Activated CD4-positive, alpha-beta T cell treated with anti-CD3 and anti-CD28 coated beads for 48 hours (primary cell): ENCODE measurements around the gene PLCG2.
"Not testable (repeated sequence)": the region's sequence is repeated elsewhere in the genome, so short reads cannot be mapped to it uniquely, and the experiment has no call there.

ENCODE experiments used
- DNase-seq: peaks from one replicate; pipeline ENCODE4 v3.0.0-alpha.2; 2020

PLCG2 gene

DNA sequence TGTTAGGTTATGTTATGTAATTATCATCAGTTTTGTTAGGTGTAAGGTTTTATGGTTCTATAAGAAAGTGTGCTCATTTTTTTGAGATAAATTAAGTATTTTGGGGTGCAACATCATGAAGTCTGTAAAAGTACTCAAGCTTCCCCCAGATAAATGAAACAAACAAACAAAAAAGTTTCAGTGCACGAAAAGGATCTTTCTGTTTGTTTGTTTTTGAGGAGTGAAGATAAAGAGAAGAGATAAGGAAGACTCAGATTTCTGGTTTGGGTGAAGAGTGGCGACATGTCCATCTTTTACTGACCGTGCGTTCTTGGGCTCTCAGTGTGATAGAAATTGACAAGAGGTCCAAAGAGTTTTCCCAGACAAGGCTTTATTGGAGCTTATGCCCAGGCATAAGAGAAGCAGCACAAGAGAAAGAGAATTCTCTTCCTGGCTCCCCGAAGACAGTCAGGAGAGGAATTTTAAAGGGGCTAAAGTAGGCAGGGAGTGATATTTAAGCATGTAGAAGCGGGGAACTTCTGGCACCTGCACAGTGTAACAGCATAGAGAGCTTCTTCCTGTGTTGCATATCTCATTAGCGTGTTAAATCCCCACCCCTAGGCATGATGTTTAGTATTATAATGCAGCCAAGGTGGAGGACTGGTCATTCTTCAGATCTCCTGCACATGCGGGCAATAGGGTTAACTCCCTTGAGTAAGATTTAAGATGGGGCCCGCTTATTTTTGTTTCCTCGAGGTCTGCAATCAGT lies 71.3 kb downstream of the PLCG2 start:
- no peak for DNase-seq

GRCh38 chr16:81852347-81852746 lies 73.3 kb downstream of the PLCG2 start:
- no peak for DNase-seq

DNA sequence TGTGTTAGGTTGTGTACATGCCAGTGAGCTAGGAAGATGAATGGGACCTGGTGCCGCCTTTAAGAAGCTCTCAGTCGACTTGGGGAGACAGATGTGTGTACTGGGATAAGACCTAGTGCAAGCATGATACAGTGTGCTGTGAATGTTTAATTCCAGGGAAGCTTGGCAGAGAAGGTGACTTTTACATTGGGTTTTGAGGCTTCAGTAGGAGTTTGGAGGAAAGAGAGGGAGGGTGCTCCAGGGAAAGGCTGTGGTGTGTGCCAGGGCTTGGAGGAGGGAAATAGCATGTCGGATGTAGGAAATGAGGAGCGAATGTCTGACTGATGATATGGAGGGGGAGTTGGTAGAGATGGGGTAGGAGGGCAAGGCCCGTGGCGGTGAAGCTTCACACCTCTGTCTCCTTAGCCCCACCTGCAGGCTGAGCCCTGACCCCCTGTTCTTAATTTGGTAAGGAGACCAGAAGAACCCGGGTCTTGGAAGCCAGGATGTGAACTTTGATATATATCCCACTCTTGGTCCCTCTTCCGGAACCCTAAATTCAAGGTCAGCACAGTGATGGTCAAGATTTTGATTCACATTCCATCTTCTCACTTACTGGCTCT lies 76.6 kb downstream of the PLCG2 start:
- DNase-seq = no peak

DNA sequence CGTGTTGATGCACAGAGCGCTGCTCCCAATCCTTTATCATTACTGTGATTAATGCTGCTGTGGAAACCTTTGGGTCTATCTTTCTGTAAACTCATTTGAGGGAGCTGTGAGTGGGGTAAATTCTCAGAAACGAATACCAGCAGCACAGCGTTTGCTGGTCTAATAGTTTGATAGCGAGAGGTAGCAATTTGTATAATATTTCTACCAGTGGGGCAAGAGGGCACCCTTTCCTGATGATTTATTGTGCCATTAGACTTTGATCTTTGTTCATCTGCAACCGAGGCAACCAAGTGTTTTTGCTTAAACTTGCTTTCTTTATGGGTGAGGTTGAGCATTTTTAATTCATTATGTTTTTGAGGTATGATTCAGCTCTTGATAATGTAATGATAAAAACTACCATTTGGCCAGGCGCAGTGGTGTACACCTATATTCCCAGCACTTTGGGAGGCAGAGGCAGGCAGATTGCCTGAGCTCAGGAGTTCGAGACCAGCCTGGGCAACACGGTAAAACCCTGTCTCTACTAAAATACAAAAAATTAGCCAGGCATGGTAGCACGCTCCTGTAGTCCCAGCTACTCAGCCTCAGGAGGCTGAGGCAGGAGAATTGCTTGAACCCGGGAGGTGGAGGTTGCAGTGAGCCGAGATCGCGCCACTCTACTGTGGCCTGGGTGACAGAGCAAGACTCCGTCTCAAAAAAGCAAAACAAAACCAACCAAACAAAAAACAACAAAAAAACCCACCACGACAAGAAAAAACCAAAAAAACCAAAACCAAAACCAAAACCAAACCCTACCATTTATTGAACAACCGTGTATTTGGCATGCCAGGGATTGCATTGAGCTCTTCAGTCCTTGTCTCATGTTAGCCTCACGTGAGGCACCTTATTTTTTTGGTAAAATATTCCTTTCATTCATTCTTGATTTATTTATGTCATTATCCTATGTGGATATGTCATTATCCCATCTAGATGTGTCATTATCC lies 81.5 kb downstream of the PLCG2 start:
- DNase-seq = no peak

- no peak for DNase-seq
Measured at GRCh38 chr16:81861503-81861902, 82.4 kb downstream of the PLCG2 start.

- no peak for DNase-seq
Measured at GRCh38 chr16:81861915-81862314, 82.8 kb downstream of the PLCG2 start.

- DNase-seq = no peak
Measured at GRCh38 chr16:81863630-81864352, 84.7 kb downstream of the PLCG2 start.

- DNase-seq = no peak
Measured at GRCh38 chr16:81864646-81865382, 85.7 kb downstream of the PLCG2 start.

GRCh38 chr16:81866820-81867440 lies 87.8 kb downstream of the PLCG2 start:
- no peak for DNase-seq

DNA sequence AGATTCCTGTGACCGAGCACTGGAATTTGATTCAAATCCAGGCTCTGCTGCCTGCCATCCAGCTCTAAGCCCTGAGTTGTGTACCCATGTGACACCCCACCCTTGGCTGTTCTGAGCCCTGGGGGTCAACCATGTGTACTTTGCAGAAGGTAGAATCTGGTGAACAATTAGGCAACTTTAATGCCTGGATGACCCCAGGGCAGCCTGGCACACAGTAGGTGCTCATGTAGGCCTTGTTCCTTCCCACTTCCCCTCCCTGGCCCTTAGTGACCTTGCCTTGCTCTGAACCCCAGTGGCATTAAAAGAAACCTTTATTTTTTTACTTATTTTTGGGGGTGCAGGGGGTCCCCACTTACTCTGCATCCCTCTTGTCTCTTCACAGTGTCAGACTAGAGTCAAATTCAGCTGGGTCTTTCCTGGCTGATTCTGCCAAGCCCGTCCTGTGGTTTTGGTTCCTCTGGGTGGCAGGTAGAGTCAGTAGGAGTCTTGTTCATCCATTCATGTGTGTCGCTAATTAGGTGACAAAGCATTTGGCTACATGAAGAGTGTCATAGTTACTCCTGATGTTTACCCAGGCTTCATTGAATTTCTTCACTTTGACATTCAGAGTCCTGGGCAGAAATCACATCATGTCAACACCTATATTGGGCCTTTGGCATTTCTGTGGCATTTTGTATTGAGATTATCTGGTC lies 89.1 kb downstream of the PLCG2 start:
- no peak for DNase-seq

GRCh38 chr16:81869326-81869725 lies 90.2 kb downstream of the PLCG2 start:
- DNase-seq = no peak

DNA sequence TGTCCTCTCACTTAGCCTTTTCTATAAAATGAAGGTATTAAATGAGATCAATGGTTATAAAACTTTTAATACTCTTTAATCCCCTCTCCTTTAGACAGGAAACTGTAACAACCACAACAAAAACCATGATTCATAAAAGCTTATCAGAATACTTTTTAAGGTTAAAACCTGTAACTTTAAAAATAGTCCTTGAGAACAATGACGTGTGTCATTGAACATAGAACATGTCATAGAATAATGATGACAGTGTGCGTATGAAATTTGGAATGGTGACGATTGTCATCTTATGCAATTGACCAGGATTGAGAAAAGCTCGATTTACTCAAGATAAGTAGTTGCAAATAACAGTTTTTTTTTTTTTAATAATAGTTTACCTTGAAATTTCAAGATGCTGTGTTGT lies 94.1 kb downstream of the PLCG2 start:
- no peak for DNase-seq

DNA sequence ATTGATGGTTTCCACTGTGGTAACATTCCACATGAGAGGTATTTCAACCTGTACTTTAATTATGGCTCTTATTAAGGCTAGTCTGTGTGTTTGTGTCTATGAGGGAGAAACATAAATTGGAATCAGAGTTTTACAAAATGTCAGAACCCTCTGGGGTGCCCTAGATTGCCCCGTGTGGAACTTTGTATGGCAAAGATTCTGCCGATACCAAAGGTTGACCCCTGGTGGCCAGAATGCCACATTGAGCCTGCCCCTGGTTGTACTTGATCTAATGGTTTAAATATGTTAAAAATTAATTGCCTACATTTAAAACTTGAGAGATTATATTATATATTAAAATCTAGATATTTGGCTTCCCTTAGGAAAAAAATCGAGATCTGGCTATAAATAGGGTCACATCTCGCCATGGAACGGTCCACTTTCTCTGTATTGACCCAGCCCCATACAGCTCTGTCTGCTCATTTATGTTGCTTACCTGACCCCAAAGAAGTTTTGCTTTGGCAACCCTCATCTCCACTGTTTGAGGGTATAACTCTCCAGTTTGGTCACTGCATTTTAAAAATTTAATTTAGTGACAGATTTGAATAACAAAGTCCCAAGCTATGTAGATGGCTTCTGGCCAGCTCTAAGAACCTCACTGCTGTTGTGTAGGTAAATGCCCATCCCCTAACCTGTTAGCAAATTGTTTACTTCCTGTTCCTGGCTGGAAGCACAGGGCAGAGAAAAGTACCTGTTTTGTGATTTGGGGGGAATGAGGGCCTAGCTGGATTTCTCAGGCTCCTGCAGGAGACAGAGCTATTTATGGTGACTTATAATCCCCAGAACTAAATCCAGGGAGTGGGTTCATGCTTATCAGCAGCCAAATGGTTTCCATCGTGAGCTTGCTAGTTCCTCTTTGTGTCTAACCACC lies 95.0 kb downstream of the PLCG2 start:
- DNase-seq = peak; percentile 73

- no peak for DNase-seq
Measured at GRCh38 chr16:81875461-81875860, 96.4 kb downstream of the PLCG2 start.

GRCh38 chr16:81876273-81876900 lies 97.3 kb downstream of the PLCG2 start:
- no peak for DNase-seq

GRCh38 chr16:81877490-81877889 lies 98.4 kb downstream of the PLCG2 start:
- not testable (repeated sequence) for DNase-seq

DNA sequence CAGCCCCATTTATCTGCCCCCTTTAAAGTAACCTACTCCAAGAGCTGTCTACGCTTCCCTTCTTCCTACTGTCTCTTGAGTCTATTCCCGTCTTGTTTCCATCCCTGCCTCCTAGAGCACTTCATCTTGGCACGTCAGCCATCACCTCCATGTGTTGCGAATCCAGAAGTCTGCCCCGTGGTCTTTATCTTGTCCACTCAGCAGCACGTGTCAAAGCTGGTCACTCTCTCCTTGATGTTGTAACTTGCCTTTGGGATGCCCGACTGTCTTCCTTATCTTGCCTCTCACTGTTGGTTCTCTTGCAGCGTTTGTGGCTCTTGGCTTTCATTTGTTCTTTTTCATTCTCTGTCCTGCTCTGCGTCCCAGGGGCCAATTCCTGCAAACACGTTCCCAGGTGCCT lies 99.4 kb downstream of the PLCG2 start:
- DNase-seq = no peak

GRCh38 chr16:81879625-81880024 lies 100.5 kb downstream of the PLCG2 start:
- DNase-seq = no peak

- no peak for DNase-seq
Measured at GRCh38 chr16:81880816-81881215, 101.7 kb downstream of the PLCG2 start.
